ENCODE data around the gene CACNG1.

DNA sequence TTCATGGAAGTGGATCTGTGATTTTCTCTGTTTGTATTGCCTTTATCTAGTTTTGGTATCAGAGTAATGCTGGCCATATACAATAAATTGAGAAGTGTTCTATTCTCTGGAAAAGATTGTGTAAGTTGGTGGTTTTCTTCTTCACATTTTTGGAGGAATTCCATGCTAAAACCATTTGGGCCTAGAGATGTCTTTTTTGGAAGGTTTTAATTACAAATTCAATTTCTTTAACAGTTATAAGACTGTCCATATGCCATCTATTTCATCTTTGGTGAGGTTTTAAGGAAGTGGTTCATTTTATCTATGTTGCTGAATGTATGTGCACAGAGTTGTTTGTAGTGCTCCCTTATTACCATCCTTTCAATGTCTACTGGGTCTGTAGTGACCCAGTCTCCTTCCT lies 46.0 kb downstream of the CACNG1 start:
- TF ChIP-seq CHD1 (IDR thresholded peaks at IDR 0.05; ENCODE audit: low read depth, low read length), result no peak
- TF ChIP-seq, protein P1, sequence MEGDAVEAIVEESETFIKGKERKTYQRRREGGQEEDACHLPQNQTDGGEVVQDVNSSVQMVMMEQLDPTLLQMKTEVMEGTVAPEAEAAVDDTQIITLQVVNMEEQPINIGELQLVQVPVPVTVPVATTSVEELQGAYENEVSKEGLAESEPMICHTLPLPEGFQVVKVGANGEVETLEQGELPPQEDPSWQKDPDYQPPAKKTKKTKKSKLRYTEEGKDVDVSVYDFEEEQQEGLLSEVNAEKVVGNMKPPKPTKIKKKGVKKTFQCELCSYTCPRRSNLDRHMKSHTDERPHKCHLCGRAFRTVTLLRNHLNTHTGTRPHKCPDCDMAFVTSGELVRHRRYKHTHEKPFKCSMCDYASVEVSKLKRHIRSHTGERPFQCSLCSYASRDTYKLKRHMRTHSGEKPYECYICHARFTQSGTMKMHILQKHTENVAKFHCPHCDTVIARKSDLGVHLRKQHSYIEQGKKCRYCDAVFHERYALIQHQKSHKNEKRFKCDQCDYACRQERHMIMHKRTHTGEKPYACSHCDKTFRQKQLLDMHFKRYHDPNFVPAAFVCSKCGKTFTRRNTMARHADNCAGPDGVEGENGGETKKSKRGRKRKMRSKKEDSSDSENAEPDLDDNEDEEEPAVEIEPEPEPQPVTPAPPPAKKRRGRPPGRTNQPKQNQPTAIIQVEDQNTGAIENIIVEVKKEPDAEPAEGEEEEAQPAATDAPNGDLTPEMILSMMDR (conservative IDR thresholded peaks at IDR 0.05; ENCODE audit: low read depth, low read length), result no peak
- no peak for TF ChIP-seq POLR2A (IDR thresholded peaks at IDR 0.05; ENCODE audit: low read depth, low read length)

All from IMR-90 (cell line).